Glomerular visceral epithelial cell (primary cell): ENCODE data around the gene SPRED1.
A peak's percentile ranks its signal among the peaks of the same experiment; 100 is the strongest.

ENCODE experiments used
- DNase-seq: peaks from one replicate; pipeline ENCODE4 v3.0.0-alpha.2; 2016; ENCODE audit errors: extremely low spot score

Gene SPRED1

GRCh38 chr15:38354315-38354929 lies 101.8 kb downstream of the SPRED1 start:
- DNase-seq = peak; percentile 75

GRCh38 chr15:38362355-38362754 lies 109.7 kb downstream of the SPRED1 start:
- no peak for DNase-seq

DNA sequence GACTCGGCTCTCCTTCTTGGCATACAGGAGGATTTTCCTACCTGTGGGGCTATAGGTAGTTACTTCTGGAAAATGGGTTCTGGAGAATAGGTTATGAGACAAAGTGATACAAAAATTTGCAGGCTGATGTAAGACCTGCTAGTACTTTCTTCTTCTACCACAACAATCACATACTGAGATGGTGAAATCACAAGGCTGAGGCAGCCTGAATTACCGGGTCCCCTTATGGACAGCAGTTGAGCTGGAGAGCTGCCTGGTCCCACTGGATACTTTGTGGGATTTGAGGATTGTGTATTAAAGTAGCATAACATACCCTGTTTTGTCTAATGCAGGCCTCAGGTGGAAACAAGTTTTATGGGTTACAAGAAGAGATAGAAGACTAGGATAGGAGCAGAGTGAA lies 114.8 kb downstream of the SPRED1 start:
- DNase-seq = no peak

DNA sequence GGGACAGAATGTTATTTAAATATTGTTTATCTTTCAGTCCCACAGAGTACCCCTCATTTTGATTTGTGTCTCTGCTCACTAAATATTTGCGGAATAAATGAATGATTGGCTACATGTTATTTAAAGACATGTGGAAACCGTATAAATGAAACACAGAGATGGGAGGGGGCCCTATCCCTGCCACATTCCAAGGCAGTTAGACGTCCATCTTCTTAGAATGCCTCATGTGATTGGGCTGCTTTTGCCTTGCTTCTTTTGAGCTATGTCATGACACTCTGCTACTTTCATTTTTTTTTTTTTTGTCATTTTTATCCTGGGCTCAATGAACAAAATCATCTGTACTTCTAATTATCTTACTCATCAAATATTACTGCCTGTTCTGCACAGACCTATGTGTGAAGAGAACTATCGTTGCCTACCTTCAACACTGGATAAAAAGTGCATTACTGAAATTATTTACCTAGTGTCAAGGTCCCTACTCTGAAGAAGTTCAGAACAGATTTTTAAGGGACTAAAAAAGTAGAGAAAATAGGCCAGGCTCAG lies 117.4 kb downstream of the SPRED1 start:
- no peak for DNase-seq

DNA sequence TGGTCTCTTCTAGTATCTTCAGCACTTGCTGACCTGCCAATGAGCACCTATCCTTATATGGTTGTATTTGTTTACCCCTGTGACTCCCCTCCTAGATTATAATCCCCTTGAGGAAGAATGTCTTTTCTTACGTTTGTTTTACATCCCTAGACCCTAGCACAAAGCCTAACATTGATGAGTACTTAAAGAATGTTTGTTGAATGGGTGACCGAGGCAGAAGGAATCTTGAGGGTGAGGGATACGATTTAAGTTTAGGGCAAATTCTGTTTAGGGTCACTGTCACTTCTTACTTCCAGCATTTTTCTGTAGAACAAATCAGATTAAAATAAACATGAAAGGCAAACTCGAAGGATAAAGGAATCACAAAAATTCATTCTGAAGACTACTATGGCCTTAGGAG lies 120.4 kb downstream of the SPRED1 start:
- no peak for DNase-seq

DNA sequence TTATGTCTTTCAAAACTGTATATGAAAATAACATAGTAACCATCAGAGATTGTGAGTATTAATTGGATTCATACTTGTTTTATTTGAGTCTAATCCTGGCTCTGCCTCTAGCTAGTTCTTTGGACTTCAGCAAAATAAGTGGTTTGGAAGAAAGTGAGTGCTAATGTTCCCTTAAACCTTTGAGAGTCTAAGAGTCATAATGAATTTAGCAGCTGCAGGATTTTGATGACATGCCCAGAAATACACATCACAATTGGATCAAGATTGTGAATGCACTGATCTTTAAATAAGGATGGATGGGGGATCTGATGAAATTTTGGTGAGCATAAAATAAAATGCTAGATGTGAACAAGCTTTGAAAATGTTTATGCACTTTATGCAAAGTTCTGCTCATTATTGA lies 121.4 kb downstream of the SPRED1 start:
- DNase-seq = no peak

DNA sequence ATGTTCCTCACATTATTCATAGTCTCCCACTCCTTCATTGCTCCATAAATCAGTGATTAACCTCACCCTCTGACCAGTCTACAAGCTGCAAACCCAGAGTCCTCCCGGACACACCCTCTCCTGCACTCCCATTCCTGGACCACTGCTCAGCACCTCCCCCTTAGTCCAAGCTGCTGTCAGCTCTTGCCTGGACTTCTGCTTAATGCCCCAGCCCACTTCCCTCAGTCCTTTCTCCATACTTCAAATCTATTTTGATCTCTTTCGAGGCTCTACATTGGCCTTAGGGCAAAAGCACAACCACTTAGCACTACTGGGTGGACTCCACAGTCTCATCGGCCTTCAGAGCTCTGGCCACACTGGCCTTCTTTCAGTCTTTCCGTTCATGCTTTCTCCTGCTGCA lies 121.9 kb downstream of the SPRED1 start:
- DNase-seq = no peak

- DNase-seq = no peak
These were observed 123.4 kb downstream of the SPRED1 start for GRCh38 chr15:38376081-38376480.

DNA sequence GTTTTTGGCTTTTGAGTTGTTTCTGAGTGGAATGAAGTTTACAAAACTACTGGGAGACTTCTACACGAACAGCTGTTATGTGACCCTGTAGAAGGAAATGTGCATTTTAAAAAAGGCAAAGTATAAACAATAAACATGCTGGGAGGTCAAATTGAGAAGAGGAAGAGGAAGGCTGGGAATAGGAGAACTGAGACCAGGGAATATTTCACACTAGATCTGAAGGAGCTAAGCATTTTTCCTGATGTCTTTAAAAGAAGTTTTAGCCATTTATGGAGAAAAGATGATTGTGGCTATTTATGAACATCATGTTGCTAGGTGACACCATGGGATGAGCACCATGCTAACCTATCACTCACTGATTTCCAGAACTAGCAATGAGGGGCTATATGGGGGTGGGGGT lies 125.0 kb downstream of the SPRED1 start:
- no peak for DNase-seq

GRCh38 chr15:38378161-38378560 lies 125.5 kb downstream of the SPRED1 start:
- no peak for DNase-seq

DNA sequence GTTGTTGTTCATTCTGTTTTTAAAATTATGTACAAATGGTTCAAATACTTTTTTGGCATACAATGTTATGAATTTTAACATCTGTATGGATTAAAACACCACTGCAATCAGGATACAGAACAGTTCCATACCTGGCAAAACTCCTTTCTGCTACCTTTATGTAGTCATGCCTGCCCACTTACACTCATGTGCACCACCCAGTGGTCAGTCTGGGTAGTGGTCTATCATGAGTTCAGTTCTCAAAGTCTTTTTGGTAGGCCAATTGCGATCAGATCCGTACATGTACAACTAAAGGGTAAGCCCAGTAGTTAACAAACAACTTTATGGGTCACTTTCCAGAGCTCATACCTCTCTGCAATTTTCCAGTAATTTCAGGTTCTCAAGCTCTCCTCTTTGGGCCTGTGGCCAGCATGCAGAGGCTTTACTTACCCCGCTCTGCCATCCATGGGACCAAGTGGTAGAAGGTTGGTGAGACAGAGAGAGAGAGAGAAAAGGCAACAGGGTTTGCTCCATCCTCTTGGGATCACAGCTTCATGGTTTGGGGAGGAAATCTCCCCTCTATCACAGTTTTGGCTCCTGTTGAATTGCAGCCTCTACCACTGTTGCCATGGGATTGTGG lies 137.4 kb downstream of the SPRED1 start:
- peak; percentile 63 for DNase-seq

DNA sequence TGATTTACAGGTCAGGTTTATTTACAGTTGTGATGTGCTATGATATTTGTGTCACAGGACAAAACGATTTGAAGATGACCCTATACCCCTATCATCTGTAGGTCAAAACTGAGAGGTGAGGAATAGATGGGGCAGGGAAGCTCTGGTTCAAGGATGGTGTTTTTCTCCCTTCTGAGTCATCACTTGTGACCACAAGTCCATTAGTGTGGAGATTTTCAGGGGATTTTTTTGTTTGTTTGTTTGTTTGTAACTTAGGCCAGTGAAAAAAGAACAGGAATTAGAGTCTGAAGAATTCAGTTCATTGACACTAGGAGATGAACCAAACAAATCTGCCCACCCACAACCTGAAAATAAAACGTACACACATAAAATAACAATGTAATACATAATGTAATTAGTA lies 138.6 kb downstream of the SPRED1 start:
- DNase-seq = no peak

- DNase-seq = peak; percentile 96
These were observed 145.5 kb downstream of the SPRED1 start for GRCh38 chr15:38398134-38398533.

- DNase-seq = no peak
These were observed 148.5 kb downstream of the SPRED1 start for GRCh38 chr15:38401106-38401505.

DNA sequence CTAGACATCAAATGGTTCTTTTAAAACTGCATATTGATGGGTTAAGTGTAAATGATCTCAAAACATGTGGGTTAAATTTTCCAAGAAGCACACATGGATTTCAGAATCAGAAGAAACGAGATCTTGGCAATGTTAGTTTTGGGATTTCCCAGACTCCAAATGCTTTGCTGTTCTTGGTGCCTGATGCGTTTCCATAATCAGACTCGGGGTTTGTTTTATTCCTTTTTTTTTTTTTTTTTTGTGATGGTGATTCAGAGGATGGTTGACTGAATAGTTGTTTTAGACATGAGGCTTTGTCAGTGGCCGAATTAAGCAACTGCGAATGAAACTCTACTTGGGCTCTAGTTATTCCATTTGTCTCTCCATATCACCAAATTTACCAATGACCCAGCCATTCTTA lies 149.1 kb downstream of the SPRED1 start:
- DNase-seq = no peak

- no peak for DNase-seq
These were observed 153.8 kb downstream of the SPRED1 start for GRCh38 chr15:38406436-38406835.
